Measurements from ENCODE around the gene SNTG2.

SNTG2 gene

GRCh38 chr2:1283020-1283801 is 332.6 kb downstream of the SNTG2 start:
- DNase-seq (ENCODE audit: low read depth): no peak

- DNase-seq (ENCODE audit: low read depth): no peak
Observed at GRCh38 chr2:1283871-1284270, 333.2 kb downstream of the SNTG2 start.

GRCh38 chr2:1286929-1287328 is 336.3 kb downstream of the SNTG2 start:
- DNase-seq (ENCODE audit: low read depth): no peak

GRCh38 chr2:1287427-1287826 is 336.8 kb downstream of the SNTG2 start:
- no peak for DNase-seq (ENCODE audit: low read depth)

- DNase-seq (ENCODE audit: low read depth): no peak
Observed at GRCh38 chr2:1294900-1295299, 344.3 kb downstream of the SNTG2 start.

- no peak for DNase-seq (ENCODE audit: low read depth)
Observed at GRCh38 chr2:1295740-1296139, 345.1 kb downstream of the SNTG2 start.

- DNase-seq (ENCODE audit: low read depth): no peak
Observed at GRCh38 chr2:1297372-1298159, 346.9 kb downstream of the SNTG2 start.

GRCh38 chr2:1299043-1299442 is 348.4 kb downstream of the SNTG2 start:
- no peak for DNase-seq (ENCODE audit: low read depth)

GRCh38 chr2:1300284-1300683 is 349.6 kb downstream of the SNTG2 start:
- DNase-seq (ENCODE audit: low read depth): no peak

- DNase-seq (ENCODE audit: low read depth): no peak
Observed at GRCh38 chr2:1301056-1301455, 350.4 kb downstream of the SNTG2 start.

- DNase-seq (ENCODE audit: low read depth): no peak
Observed at GRCh38 chr2:1305342-1306013, 354.8 kb downstream of the SNTG2 start.

- DNase-seq (ENCODE audit: low read depth): no peak
Observed at GRCh38 chr2:1306014-1306686, 355.5 kb downstream of the SNTG2 start.

GRCh38 chr2:1306687-1307516 is 356.3 kb downstream of the SNTG2 start:
- no peak for DNase-seq (ENCODE audit: low read depth)

GRCh38 chr2:1307670-1308069 is 357.0 kb downstream of the SNTG2 start:
- DNase-seq (ENCODE audit: low read depth): no peak

GRCh38 chr2:1308678-1309077 is 358.0 kb downstream of the SNTG2 start:
- no peak for DNase-seq (ENCODE audit: low read depth)

GRCh38 chr2:1309507-1309906 is 358.9 kb downstream of the SNTG2 start:
- DNase-seq (ENCODE audit: low read depth): no peak

GRCh38 chr2:1310202-1310601 is 359.6 kb downstream of the SNTG2 start:
- DNase-seq (ENCODE audit: low read depth): no peak

GRCh38 chr2:1310866-1311265 is 360.2 kb downstream of the SNTG2 start:
- DNase-seq (ENCODE audit: low read depth): no peak

GRCh38 chr2:1313240-1313924 is 362.7 kb downstream of the SNTG2 start:
- DNase-seq (ENCODE audit: low read depth): no peak

- no peak for DNase-seq (ENCODE audit: low read depth)
Observed at GRCh38 chr2:1314254-1314653, 363.6 kb downstream of the SNTG2 start.

All from fibroblast of the conjunctiva (primary cell).